Measurements from ENCODE around the gene PDSS1. TPM values are rescaled to one million over a fixed set of nuclear protein-coding genes. Genes with fewer than 3 reads are reported as not detected.
"Not testable (repeated sequence)": the region's sequence is repeated elsewhere in the genome, so short reads cannot be mapped to it uniquely, and the experiment has no call there.

The PDSS1 gene
- total RNA-seq, 1 donor from 2014 or later = 8.8 TPM

- H3K4me3 ChIP-seq (ENCODE audit: low read depth, low read length) = no peak overlapping the region
- peak; percentile 12 for DNase-seq (ENCODE audit: low read depth)
- no peak for TF ChIP-seq CTCF (conservative IDR thresholded peaks at IDR 0.05; ENCODE audit: low read depth, low read length)
Observed at GRCh38 chr10:26780106-26780792, 82.7 kb downstream of the PDSS1 start.

- peak; percentile 93 for DNase-seq (ENCODE audit: low read depth)
- no peak for TF ChIP-seq CTCF (conservative IDR thresholded peaks at IDR 0.05; ENCODE audit: low read depth, low read length)
- no peak overlapping the region for H3K4me3 ChIP-seq (ENCODE audit: low read depth, low read length)
Observed at GRCh38 chr10:26780793-26781601, 83.5 kb downstream of the PDSS1 start.

GRCh38 chr10:26781797-26782196 lies 84.3 kb downstream of the PDSS1 start:
- no peak overlapping the region for H3K4me3 ChIP-seq (ENCODE audit: low read depth, low read length)
- no peak for DNase-seq (ENCODE audit: low read depth)
- no peak for TF ChIP-seq CTCF (conservative IDR thresholded peaks at IDR 0.05; ENCODE audit: low read depth, low read length)

- no peak for TF ChIP-seq CTCF (conservative IDR thresholded peaks at IDR 0.05; ENCODE audit: low read depth, low read length)
- no peak for DNase-seq (ENCODE audit: low read depth)
Observed at GRCh38 chr10:26787362-26787761, 89.9 kb downstream of the PDSS1 start.

GRCh38 chr10:26789779-26790178 lies 92.3 kb downstream of the PDSS1 start:
- DNase-seq (ENCODE audit: low read depth); H3K4me3 ChIP-seq (ENCODE audit: low read depth, low read length): not testable (repeated sequence)

More at GRCh38 chr10:26787362-26787761, 89.9 kb downstream of the PDSS1 start:
- H3K4me3 ChIP-seq (ENCODE audit: low read depth, low read length) = no peak overlapping the region

GRCh38 chr10:26790221-26790995 lies 92.9 kb downstream of the PDSS1 start:
- no peak for TF ChIP-seq CTCF (conservative IDR thresholded peaks at IDR 0.05; ENCODE audit: low read depth, low read length)
- no peak overlapping the region for H3K4me3 ChIP-seq (ENCODE audit: low read depth, low read length)
- DNase-seq (ENCODE audit: low read depth) = no peak
